GM12892 (cell line): ENCODE results near the gene COG6.

Source experiments
- POLR2A ChIP-seq: IDR thresholded peaks from 2 replicates; pipeline ENCODE4 v1.6.1; 2011; ENCODE audit warnings: low read depth, low read length, control low read depth
- TAF1 ChIP-seq: IDR thresholded peaks from 2 replicates; pipeline ENCODE4 v1.6.1; 2011; ENCODE audit warnings: low read depth, mild to moderate bottlenecking, control low read depth, low read length, borderline replicate concordance

DNA sequence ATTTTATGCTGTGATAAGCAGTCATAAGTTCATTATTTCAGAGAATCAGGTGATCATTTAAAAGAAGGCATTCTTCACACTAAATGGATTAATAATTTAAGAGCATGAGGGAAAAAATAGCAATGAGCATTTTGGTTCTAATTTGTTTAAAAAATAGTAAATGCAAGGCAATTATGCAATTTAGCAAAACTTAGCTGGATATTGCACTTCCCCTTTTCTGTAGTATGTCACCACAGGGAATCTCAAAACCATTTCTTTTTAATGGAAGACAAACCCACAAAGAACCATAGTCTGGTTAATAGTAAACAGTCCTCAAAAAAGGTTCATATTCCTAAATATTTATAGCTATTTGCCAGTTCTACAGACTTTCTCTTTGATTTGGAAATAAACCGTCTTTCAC lies 30.2 kb downstream of the COG6 start:
- TF ChIP-seq POLR2A = no peak
- no peak for TF ChIP-seq TAF1
